SK-N-SH (cell line): ENCODE results near the gene PTOV1. TPM values are rescaled to one million over a fixed set of nuclear protein-coding genes. Genes with fewer than 3 reads are reported as not detected.
A peak's percentile ranks its signal among the peaks of the same experiment; 100 is the strongest.

Experiments
- CTCF ChIA-PET: fragments of 300-600, 350-600 bp; formaldehyde crosslinking; extraction: SDS; loops from one replicate; lab custom pipeline; 2021; lab: Yijun Ruan, JAX
- POLR2A ChIA-PET: fragments of 350-600 bp; sonication (Branson Sonifier 250); formaldehyde crosslinking; extraction: SDS; loops from one replicate; lab custom pipeline; 2020; ENCODE audit warnings: antibody characterized with exemption, inconsistent platforms; lab: Yijun Ruan, JAX
- DNase-seq: peaks from one replicate; pipeline ENCODE4 v3.0.0; 2012
- H2AFZ ChIP-seq: fragments of 200-600 bp; sonication (generic); 2 replicates; pipeline ENCODE4 v1.8.1; 2016; ENCODE audit warnings: antibody characterized with exemption, mild to moderate bottlenecking, low read depth
- H3F3A ChIP-seq: fragments of 200-600 bp; sonication (generic); replicated peaks from 2 replicates; pipeline ENCODE3; 2016; ENCODE audit warnings: antibody characterized with exemption, mild to moderate bottlenecking; ENCODE audit not compliant: insufficient read depth
- H3K27ac ChIP-seq, 2 experiments: fragments of 200-500 bp in 1 of 2; fragments of 200-600 bp in 1 of 2; sonication (Bioruptor generic) in 1 of 2; sonication (generic), shearing (Covaris generic) in 1 of 2; 2 replicates each; pipeline versions ENCODE4 v1.5.1 to v1.6.1; 2014 to 2016; ENCODE audit warnings: low read depth in 2 of 2, inconsistent platforms in 1 of 2, low read length in 1 of 2, mild to moderate bottlenecking in 1 of 2, mixed read lengths in 1 of 2
- H3K27me3 ChIP-seq: fragments of 200-600 bp; sonication (generic), shearing (Covaris generic); 2 replicates; pipeline ENCODE4 v1.6.1; 2016; ENCODE audit warnings: mixed run types; ENCODE audit not compliant: insufficient read depth
- H3K36me3 ChIP-seq, 2 experiments: fragments of 200-500 bp in 1 of 2; fragments of 200-600 bp in 1 of 2; sonication (Bioruptor generic) in 1 of 2; sonication (generic) in 1 of 2; replicated peaks in 1 of 2; 2 replicates each; pipeline versions ENCODE3 to v1.5.1; 2014 to 2016; ENCODE audit warnings: low read length in 1 of 2, mild to moderate bottlenecking in 1 of 2; ENCODE audit not compliant: insufficient read depth in 2 of 2, control insufficient read depth in 1 of 2
- H3K4me1 ChIP-seq, 2 experiments: fragments of 200-500 bp in 1 of 2; fragments of 200-600 bp in 1 of 2; sonication (Bioruptor generic) in 1 of 2; sonication (generic), shearing (Covaris generic) in 1 of 2; 2 replicates each; pipeline versions ENCODE4 v1.5.1 to v1.6.1; 2014 to 2016; ENCODE audit warnings: low read depth in 1 of 2, low read length in 1 of 2, mixed run types in 1 of 2; ENCODE audit not compliant: insufficient read depth in 2 of 2, control insufficient read depth in 1 of 2
- H3K4me2 ChIP-seq: fragments of 200-600 bp; sonication (generic), shearing (Covaris generic); 2 replicates; pipeline ENCODE4 v1.6.1; 2017; ENCODE audit warnings: mixed run types
- H3K4me3 ChIP-seq, 2 experiments: fragments of 200-500 bp in 1 of 2; fragments of 200-600 bp in 1 of 2; sonication (Bioruptor generic) in 1 of 2; sonication (generic), shearing (Covaris generic) in 1 of 2; 2 replicates each; pipeline versions ENCODE4 v1.5.1 to v1.8.1; 2014 to 2016; ENCODE audit warnings: low read depth in 2 of 2, inconsistent platforms in 1 of 2, low read length in 1 of 2, mild to moderate bottlenecking in 1 of 2, mixed read lengths in 1 of 2, moderate library complexity in 1 of 2
- H3K79me2 ChIP-seq: fragments of 200-600 bp; sonication (generic); 2 replicates; pipeline ENCODE4 v1.8.1; 2017; ENCODE audit warnings: mild to moderate bottlenecking; ENCODE audit not compliant: insufficient read depth
- H3K9ac ChIP-seq: fragments of 200-600 bp; sonication (generic); 2 replicates; pipeline ENCODE4 v1.6.1; 2017; ENCODE audit warnings: mixed run types
- H3K9me2 ChIP-seq: fragments of 200-600 bp; sonication (generic); 2 replicates; pipeline ENCODE4 v1.6.1; 2017; ENCODE audit warnings: mixed run types
- H3K9me3 ChIP-seq: fragments of 200-600 bp; sonication (generic); 2 replicates; pipeline ENCODE4 v1.6.1; 2017; ENCODE audit warnings: mixed run types, mild to moderate bottlenecking, moderate library complexity
- H4K20me1 ChIP-seq: fragments of 200-600 bp; sonication (generic); 2 replicates; pipeline ENCODE4 v1.6.1; 2017; ENCODE audit warnings: mild to moderate bottlenecking, mixed run types; ENCODE audit not compliant: insufficient read depth
- CHD2 ChIP-seq: fragments of 150-350 bp; IDR thresholded peaks from 2 replicates; pipeline ENCODE4 v1.6.1; 2018; ENCODE audit warnings: low read length; ENCODE audit not compliant: partially characterized antibody
- ELF1 ChIP-seq: IDR thresholded peaks from 2 replicates; pipeline ENCODE4 v1.4.0; 2012
- EP300 ChIP-seq, 2 experiments: IDR thresholded peaks; 2 replicates each; pipeline versions ENCODE4 v1.4.0 to v1.6.1; 2012; ENCODE audit warnings: borderline replicate concordance in 1 of 2, low read depth in 1 of 2, low read length in 1 of 2
- EZH2phosphoT487 ChIP-seq: fragments of 200-600 bp; sonication (generic); IDR thresholded peaks from 2 replicates; pipeline ENCODE4 v1.6.1; 2017; ENCODE audit warnings: low read depth, mixed run types, mild to moderate bottlenecking, antibody characterized with exemption, moderate library complexity, borderline replicate concordance
- FOSL2 ChIP-seq: IDR thresholded peaks from 2 replicates; pipeline ENCODE4 v1.4.0; 2012; ENCODE audit warnings: low read depth, mild to moderate bottlenecking, moderate library complexity, borderline replicate concordance
- GABPA ChIP-seq: IDR thresholded peaks from 2 replicates; pipeline ENCODE4 v1.4.0; 2012; ENCODE audit warnings: low read depth, mild to moderate bottlenecking
- MEF2A ChIP-seq: IDR thresholded peaks from 2 replicates; pipeline ENCODE4 v1.4.0; 2012; ENCODE audit warnings: low read depth, borderline replicate concordance
- NFIC ChIP-seq: IDR thresholded peaks from 2 replicates; pipeline ENCODE4 v1.4.0; 2012; ENCODE audit warnings: borderline replicate concordance
- NRF1 ChIP-seq: IDR thresholded peaks from 2 replicates; pipeline ENCODE4 v1.6.1; 2012; ENCODE audit warnings: low read depth, mild to moderate bottlenecking, low read length
- POLR2AphosphoS5 ChIP-seq: IDR thresholded peaks from 2 replicates; pipeline ENCODE4 v1.6.1; 2012; ENCODE audit warnings: low read depth, low read length
- SMC3 ChIP-seq: IDR thresholded peaks from 2 replicates; pipeline ENCODE4 v1.6.1; 2012; ENCODE audit warnings: low read depth, low read length, improper control_type of control experiment
- TAF1 ChIP-seq: IDR thresholded peaks from 2 replicates; pipeline ENCODE4 v1.6.1; 2012; ENCODE audit warnings: low read depth, mild to moderate bottlenecking, low read length, moderate library complexity, borderline replicate concordance
- TEAD4 ChIP-seq: IDR thresholded peaks from 2 replicates; pipeline ENCODE4 v1.4.0; 2012; ENCODE audit warnings: mild to moderate bottlenecking, borderline replicate concordance; ENCODE audit not compliant: insufficient read depth
- USF2 ChIP-seq: fragments of 150-350 bp; IDR thresholded peaks from 2 replicates; pipeline ENCODE4 v1.6.1; 2017; ENCODE audit warnings: antibody characterized with exemption, low read length, low read depth, borderline replicate concordance
- WGBS: methylation state at CpG from one replicate; pipeline ENCODE4 v1.1.6; 2017; ENCODE audit warnings: low lambda C conversion rate; 5-methylcytosine and 5-hydroxymethylcytosine counted together
- polyA plus RNA-seq, 3 experiments: library from polyadenylated mRNA; depleted of rRNA; stranded (reverse); fragments of >200 nt; gene quantifications; 2 replicates each; pipeline ENCODE4 v1.2.3, GENCODE V29; 2012
- TF ChIP-seq, protein P1 (sequence below): IDR thresholded peaks from 2 replicates; pipeline ENCODE4 v1.6.1; 2012; ENCODE audit warnings: mild to moderate bottlenecking, low read depth, low read length, moderate library complexity
- TF ChIP-seq, protein P2 (sequence below): IDR thresholded peaks from 2 replicates; pipeline ENCODE4 v1.4.0; 2012; ENCODE audit warnings: low read depth

The PTOV1 gene
- polyA plus RNA-seq, 1 of the 3 experiments (the other 2 are of a cell fraction): 95.0 TPM

GRCh38 chr19:49859682-49860335 lies 8.8 kb downstream of the PTOV1 start (continued):
- TF ChIP-seq USF2: no peak

DNA sequence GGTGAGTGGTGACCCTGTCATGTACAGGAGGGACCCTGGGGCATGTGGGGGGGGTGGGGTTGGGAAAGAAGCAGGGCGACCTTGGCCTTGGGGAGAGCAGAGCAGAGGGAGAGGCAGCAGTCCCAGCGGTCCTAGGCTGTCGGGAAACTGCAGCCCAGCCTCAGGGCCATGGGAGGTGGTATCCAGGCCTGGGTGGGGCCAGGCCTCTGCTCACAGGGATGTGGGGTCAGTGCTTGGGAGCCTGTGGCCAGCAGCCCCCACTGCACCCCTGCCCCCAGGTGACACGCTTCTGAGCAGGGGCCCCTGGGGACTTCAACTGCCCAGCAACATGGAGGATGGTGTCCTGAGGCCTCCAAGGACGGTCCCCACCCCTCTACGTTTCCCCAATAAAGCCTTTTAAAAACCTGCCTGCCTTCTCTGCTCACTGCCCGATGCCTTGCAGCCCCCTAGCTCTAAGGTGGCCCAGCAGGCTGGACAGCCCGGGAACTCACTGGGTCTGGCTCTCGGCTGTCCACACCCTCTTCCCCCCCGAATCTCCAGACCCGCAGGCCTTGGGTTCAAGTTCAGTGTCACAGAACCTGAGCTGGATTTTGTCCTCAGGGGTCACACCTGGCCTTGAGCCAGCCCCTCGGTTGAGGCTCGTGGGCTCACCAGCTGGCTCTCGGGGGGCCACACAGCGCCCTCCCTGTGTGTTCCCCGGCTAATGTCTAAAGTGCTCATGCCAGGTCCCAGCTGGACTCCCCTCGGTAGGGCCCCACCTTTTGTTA lies 9.6 kb downstream of the PTOV1 start:
- Histone ChIP-seq H3K4me1 (peaks cover 12 to 13% of the 10 kb centered on the region in 2 experiments; a peak in 2 of 4 replicates), H3K9me2 (no peaks in the 10 kb centered on the region), H3K9ac (no peak overlapping the region), H3K27me3 (no peaks in the 10 kb centered on the region), H3K9me3 (no peaks in the 10 kb centered on the region), H3K4me3 (no peak overlapping the region), H3K4me2 (no peak overlapping the region), H3K79me2 (peaks cover 28% of the 10 kb centered on the region), H3K27ac (peak overlapping the region in 1 of 2 experiments; percentile 40; a peak in 2 of 4 replicates), H4K20me1 (peaks cover 52% of the 10 kb centered on the region), H3F3A (peaks cover 41% of the 10 kb centered on the region), H2AFZ (no peak overlapping the region), H3K36me3 (peaks cover 26 to 66% of the 10 kb centered on the region in 2 experiments)
- TF ChIP-seq USF2 (no peak), GABPA (no peak), ELF1 (no peak), TAF1 (no peak), FOSL2 (no peak), NRF1 (no peak), EZH2phosphoT487 (no peak), TEAD4 (no peak), SMC3 (no peak), MEF2A (no peak), POLR2AphosphoS5 (no peak; the same call in 1 of the 2 replicates), CHD2 (no peak), EP300 (IDR thresholded peaks at IDR 0.05; ENCODE audit: borderline replicate concordance in 1 of 2, low read depth in 1 of 2, low read length in 1 of 2) (no peak), NFIC (no peak)
- TF ChIP-seq, protein P1, sequence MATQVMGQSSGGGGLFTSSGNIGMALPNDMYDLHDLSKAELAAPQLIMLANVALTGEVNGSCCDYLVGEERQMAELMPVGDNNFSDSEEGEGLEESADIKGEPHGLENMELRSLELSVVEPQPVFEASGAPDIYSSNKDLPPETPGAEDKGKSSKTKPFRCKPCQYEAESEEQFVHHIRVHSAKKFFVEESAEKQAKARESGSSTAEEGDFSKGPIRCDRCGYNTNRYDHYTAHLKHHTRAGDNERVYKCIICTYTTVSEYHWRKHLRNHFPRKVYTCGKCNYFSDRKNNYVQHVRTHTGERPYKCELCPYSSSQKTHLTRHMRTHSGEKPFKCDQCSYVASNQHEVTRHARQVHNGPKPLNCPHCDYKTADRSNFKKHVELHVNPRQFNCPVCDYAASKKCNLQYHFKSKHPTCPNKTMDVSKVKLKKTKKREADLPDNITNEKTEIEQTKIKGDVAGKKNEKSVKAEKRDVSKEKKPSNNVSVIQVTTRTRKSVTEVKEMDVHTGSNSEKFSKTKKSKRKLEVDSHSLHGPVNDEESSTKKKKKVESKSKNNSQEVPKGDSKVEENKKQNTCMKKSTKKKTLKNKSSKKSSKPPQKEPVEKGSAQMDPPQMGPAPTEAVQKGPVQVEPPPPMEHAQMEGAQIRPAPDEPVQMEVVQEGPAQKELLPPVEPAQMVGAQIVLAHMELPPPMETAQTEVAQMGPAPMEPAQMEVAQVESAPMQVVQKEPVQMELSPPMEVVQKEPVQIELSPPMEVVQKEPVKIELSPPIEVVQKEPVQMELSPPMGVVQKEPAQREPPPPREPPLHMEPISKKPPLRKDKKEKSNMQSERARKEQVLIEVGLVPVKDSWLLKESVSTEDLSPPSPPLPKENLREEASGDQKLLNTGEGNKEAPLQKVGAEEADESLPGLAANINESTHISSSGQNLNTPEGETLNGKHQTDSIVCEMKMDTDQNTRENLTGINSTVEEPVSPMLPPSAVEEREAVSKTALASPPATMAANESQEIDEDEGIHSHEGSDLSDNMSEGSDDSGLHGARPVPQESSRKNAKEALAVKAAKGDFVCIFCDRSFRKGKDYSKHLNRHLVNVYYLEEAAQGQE: no peak
- TF ChIP-seq, protein P2, sequence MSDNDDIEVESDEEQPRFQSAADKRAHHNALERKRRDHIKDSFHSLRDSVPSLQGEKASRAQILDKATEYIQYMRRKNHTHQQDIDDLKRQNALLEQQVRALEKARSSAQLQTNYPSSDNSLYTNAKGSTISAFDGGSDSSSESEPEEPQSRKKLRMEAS: no peak
- no peak for DNase-seq
- 80% methylated on average over 11 of the region's 17 CpGs for WGBS
- POLR2A ChIA-PET: interaction anchor here (0.9 to 1.9 kb wide), 2 partner anchors 9 kb away, joined by 3 to 16 read pairs; partner anchors contain the start of gene PTOV1
- CTCF ChIA-PET: no interaction called here
